Fibroblast of skin of scalp (primary cell): ENCODE data around the gene CAMTA1.

Source experiments
- DNase-seq: peaks from one replicate; pipeline ENCODE4 v3.0.0-alpha.2; 2013

The CAMTA1 gene

GRCh38 chr1:6779089-6779805, 6.0 kb upstream of the CAMTA1 start:
- no peak for DNase-seq

GRCh38 chr1:6782151-6782550, 3.1 kb upstream of the CAMTA1 start:
- DNase-seq: no peak

- no peak for DNase-seq
Measured at GRCh38 chr1:6783221-6783620, 2.0 kb upstream of the CAMTA1 start.

- DNase-seq: no peak
Measured at GRCh38 chr1:6783936-6784559, 1.2 kb upstream of the CAMTA1 start.

- DNase-seq: peak; percentile 100
Measured at GRCh38 chr1:6784560-6785317, 515 bp upstream of the CAMTA1 start.

- DNase-seq: peak; percentile 50
Measured at GRCh38 chr1:6785728-6786505, 663 bp downstream of the CAMTA1 start.

- no peak for DNase-seq
Measured at GRCh38 chr1:6788946-6789345, 3.7 kb downstream of the CAMTA1 start.

GRCh38 chr1:6790146-6790545, 4.9 kb downstream of the CAMTA1 start:
- DNase-seq: no peak

- peak; percentile 72 for DNase-seq
Measured at GRCh38 chr1:6794164-6794563, 8.9 kb downstream of the CAMTA1 start.

GRCh38 chr1:6795203-6795602, 9.9 kb downstream of the CAMTA1 start:
- DNase-seq: no peak

- DNase-seq: peak; percentile 73
Measured at GRCh38 chr1:6795661-6796060, 10.4 kb downstream of the CAMTA1 start.

- no peak for DNase-seq
Measured at GRCh38 chr1:6796095-6796494, 10.8 kb downstream of the CAMTA1 start.

- no peak for DNase-seq
Measured at GRCh38 chr1:6799499-6799898, 14.2 kb downstream of the CAMTA1 start.

- no peak for DNase-seq
Measured at GRCh38 chr1:6800745-6801144, 15.5 kb downstream of the CAMTA1 start.

- DNase-seq: no peak
Measured at GRCh38 chr1:6801199-6801598, 15.9 kb downstream of the CAMTA1 start.

- DNase-seq: no peak
Measured at GRCh38 chr1:6801966-6802365, 16.7 kb downstream of the CAMTA1 start.

- no peak for DNase-seq
Measured at GRCh38 chr1:6802454-6802853, 17.2 kb downstream of the CAMTA1 start.

- DNase-seq: no peak
Measured at GRCh38 chr1:6802893-6803292, 17.6 kb downstream of the CAMTA1 start.

GRCh38 chr1:6803357-6803756, 18.1 kb downstream of the CAMTA1 start:
- no peak for DNase-seq

GRCh38 chr1:6805004-6805416, 19.8 kb downstream of the CAMTA1 start:
- no peak for DNase-seq

- DNase-seq: no peak
Measured at GRCh38 chr1:6807782-6808181, 22.5 kb downstream of the CAMTA1 start.

GRCh38 chr1:6809461-6809860, 24.2 kb downstream of the CAMTA1 start:
- no peak for DNase-seq
